K562 (cell line): ENCODE data around the gene TEX52. TPM values are rescaled to one million over a fixed set of nuclear protein-coding genes. Genes with fewer than 3 reads are reported as not detected.

Experiments used
- ATAC-seq: fragments of 200-7000 bp; cut with Tn5 transposase; 3 replicates; pipeline ENCODE4 v1.9.1; 2020; ENCODE audit warnings: moderate library complexity
- BruUV-seq: library from RNA; stranded (reverse); fragments of 400-500 nt; replicated peaks from 2 replicates; lab custom pipeline; 2021; lab: Mats Ljungman, UMichigan
- CTCF ChIA-PET: fragments of 300-600 bp; formaldehyde crosslinking; extraction: SDS; loops from one replicate; lab custom pipeline; 2021; ENCODE audit warnings: low intra/inter-chr PET ratio; lab: Yijun Ruan, JAX
- POLR2A ChIA-PET: fragments of 300-600, 350-650 bp; sonication (Branson Sonifier 250); formaldehyde crosslinking; extraction: SDS; loops from one replicate; lab custom pipeline; 2021; ENCODE audit warnings: antibody characterized with exemption, inconsistent platforms; lab: Yijun Ruan, JAX
- DNase-seq, 4 experiments: peaks; one replicate each; pipeline versions ENCODE4 v3.0.0 to v3.0.0-alpha.2; 2011 to 2018; ENCODE audit warnings: low spot score in 3 of 4, mixed read lengths in 3 of 4; ENCODE audit errors: extremely low read depth in 1 of 4
- FAIRE-seq: peaks from 2 replicates; lab custom pipeline; 2011; peaks lifted over from hg19 to GRCh38; lab: Jason Lieb, UNC
- H2AFZ ChIP-seq: 2 replicates; pipeline ENCODE4 v1.6.0; 2011; ENCODE audit warnings: low read depth, low read length, control low read depth, inconsistent platforms
- H3K27ac ChIP-seq: fragments of 200-600 bp; 3 replicates; pipeline ENCODE4 v1.8.0; 2011; ENCODE audit warnings: low read depth, mild to moderate bottlenecking, control low read depth, inconsistent platforms, low read length, moderate library complexity, mixed read lengths; ENCODE audit errors: extremely low read depth
- H3K27me3 ChIP-seq, 2 experiments: fragments of 300-600 bp in 1 of 2; 2 replicates in 1 of 2; 3 replicates in 1 of 2; pipeline versions ENCODE4 v1.6.0 to v1.8.0; 2011; ENCODE audit warnings: inconsistent platforms in 2 of 2, low read length in 2 of 2, mild to moderate bottlenecking in 1 of 2, mixed read lengths in 1 of 2, moderate library complexity in 1 of 2; ENCODE audit not compliant: control insufficient read depth in 2 of 2, insufficient read depth in 2 of 2
- H3K36me3 ChIP-seq: fragments of 300-600 bp; 3 replicates; pipeline ENCODE4 v1.8.0; 2011; ENCODE audit warnings: mild to moderate bottlenecking, low read length, inconsistent platforms; ENCODE audit not compliant: control insufficient read depth, insufficient read depth
- H3K4me1 ChIP-seq, 2 experiments: fragments of 200-600 bp in 1 of 2; replicated peaks in 1 of 2; 2 replicates in 1 of 2; 3 replicates in 1 of 2; pipeline versions ENCODE4 v1.5.1 to v1.8.0; 2011; ENCODE audit warnings: inconsistent platforms in 2 of 2, low read length in 2 of 2, mild to moderate bottlenecking in 1 of 2, mixed read lengths in 1 of 2, moderate library complexity in 1 of 2; ENCODE audit not compliant: control insufficient read depth in 2 of 2, insufficient read depth in 2 of 2
- H3K4me2 ChIP-seq: 2 replicates; pipeline ENCODE4 v1.6.1; 2011; ENCODE audit warnings: low read length, control low read depth, inconsistent platforms, mixed read lengths; ENCODE audit not compliant: insufficient read depth
- H3K4me3 ChIP-seq: fragments of 200-600 bp; sonication (generic), shearing (Covaris generic); 2 replicates; pipeline ENCODE4 v1.5.1; 2016; ENCODE audit warnings: control low read depth, inconsistent platforms
- H3K79me2 ChIP-seq: fragments of 200-600 bp; 3 replicates; pipeline ENCODE4 v1.8.0; 2011; ENCODE audit warnings: low read length, inconsistent platforms; ENCODE audit not compliant: control insufficient read depth, insufficient read depth
- H3K9ac ChIP-seq, 2 experiments: 2 replicates each; pipeline versions ENCODE4 v1.6.0 to v1.6.1; 2011; ENCODE audit warnings: low read depth in 2 of 2, low read length in 2 of 2, control low read depth in 1 of 2, inconsistent platforms in 1 of 2, mild to moderate bottlenecking in 1 of 2, mixed read lengths in 1 of 2; ENCODE audit not compliant: insufficient read depth in 1 of 2
- H3K9me1 ChIP-seq: one replicate; pipeline ENCODE4 v1.6.0; 2011; ENCODE audit warnings: inconsistent platforms, mild to moderate bottlenecking, low read length, moderate library complexity; ENCODE audit not compliant: control insufficient read depth, insufficient read depth
- H3K9me3 ChIP-seq: replicated peaks from 2 replicates; pipeline ENCODE4 v1.5.1; 2011; ENCODE audit warnings: low read depth, low read length, inconsistent platforms; ENCODE audit not compliant: control insufficient read depth, insufficient read depth
- H4K20me1 ChIP-seq: replicated peaks from 2 replicates; pipeline ENCODE4 v1.6.1; 2011; ENCODE audit warnings: low read length, inconsistent platforms, mixed read lengths; ENCODE audit not compliant: control insufficient read depth, insufficient read depth
- BHLHE40 ChIP-seq: IDR thresholded peaks from 2 replicates; pipeline ENCODE4 v1.6.1; 2011; ENCODE audit warnings: low read length, improper control_type of control experiment
- CHD1 ChIP-seq: fragments of 200-600 bp; sonication (generic); IDR thresholded peaks from one replicate; pipeline ENCODE4 v1.6.1; 2012; ENCODE audit warnings: mild to moderate bottlenecking, moderate library complexity, low read length, inconsistent platforms
- CREBBP ChIP-seq: IDR thresholded peaks from one replicate; pipeline ENCODE4 v1.6.1; 2012; ENCODE audit warnings: low read depth, mild to moderate bottlenecking, control low read depth, inconsistent platforms, low read length
- HDAC2 ChIP-seq: fragments of 450-650 bp; IDR thresholded peaks from 2 replicates; pipeline ENCODE4 v1.6.1; 2016; ENCODE audit warnings: mild to moderate bottlenecking
- PATZ1 ChIP-seq: fragments of 250-450 bp; sonication (Bioruptor Pico); IDR thresholded peaks from 2 replicates; pipeline ENCODE4 v1.5.0; 2020; ENCODE audit warnings: mild to moderate bottlenecking, borderline replicate concordance
- PHTF2 ChIP-seq: fragments of 250-450 bp; sonication (Bioruptor Pico); IDR thresholded peaks from 2 replicates; pipeline ENCODE4 v1.5.0; 2021; ENCODE audit warnings: mild to moderate bottlenecking
- POLR2AphosphoS5 ChIP-seq: IDR thresholded peaks from 2 replicates; pipeline ENCODE4 v1.6.1; 2011; ENCODE audit warnings: mild to moderate bottlenecking, low read depth, low read length, moderate library complexity; ENCODE audit not compliant: control insufficient read depth, insufficient read depth
- ZFP30 ChIP-seq: fragments of 250-450 bp; sonication (Bioruptor Pico); IDR thresholded peaks from 2 replicates; pipeline ENCODE4 v1.8.0; 2022; ENCODE audit warnings: moderate library complexity, mild to moderate bottlenecking, inconsistent platforms, borderline replicate concordance
- ZNF124 ChIP-seq: sonication (generic); formaldehyde crosslinking; IDR thresholded peaks from 2 replicates; pipeline ENCODE4 v1.8.1; 2022; ENCODE audit warnings: missing genetic modification reagents
- ZNF217 ChIP-seq: sonication (generic); formaldehyde crosslinking; IDR thresholded peaks from 2 replicates; pipeline ENCODE4 v1.8.0; 2022; ENCODE audit warnings: mild to moderate bottlenecking, missing genetic modification reagents
- whole genome bisulfite sequencing: fragments of 100-300 bp; shearing (Covaris generic); methylation state at CpG from one replicate; pipeline ENCODE4 v1.1.6; 2016; ENCODE audit warnings: low coverage, mixed read lengths; ENCODE audit not compliant: insufficient coverage; ENCODE audit errors: missing lambda C conversion rate; 5-methylcytosine and 5-hydroxymethylcytosine counted together
- in situ Hi-C: fragments of 300-500 bp; cut with MboI; formaldehyde crosslinking; loops from 4 replicates; pipeline ENCODE4 v1.15.0; 2018; ENCODE audit warnings: inconsistent platforms, mixed read lengths
- intact Hi-C: fragments of 100-400 bp; cut with micrococcal nuclease; formaldehyde crosslinking; loops from 2 replicates; pipeline ENCODE4 v1.14.2; 2022
- polyA plus RNA-seq, 8 experiments: library from polyadenylated mRNA; depleted of rRNA in 4 of 8; stranded (reverse) in 5 of 8; unstranded in 3 of 8; fragments of >200 nt; fragmentation: Nextera tagmentation in 2 of 8; fragmentation: Illumina TruSeq in 1 of 8; extraction: Ambion mirVana in 2 of 8; extraction: Trizol in 1 of 8; gene quantifications; 2 replicates each; pipeline versions ENCODE4 v1.2.1 to v1.2.3, GENCODE V29; 2011 to 2014; ENCODE audit warnings: inconsistent platforms in 1 of 8, missing spikeins in 1 of 8
- total RNA-seq, 7 experiments: library from RNA; depleted of rRNA in 6 of 7; stranded (reverse); fragments of >200 nt in 6 of 7; fragmentation: Illumina TruSeq in 2 of 7; extraction: Trizol in 2 of 7; gene quantifications; 2 replicates each; pipeline versions ENCODE4 v1.2.1 to v1.2.3, GENCODE V29; 2011 to 2021; ENCODE audit warnings: low replicate concordance in 1 of 7
- TF ChIP-seq, protein P1 (sequence below): fragments of 450-650 bp; IDR thresholded peaks from 2 replicates; pipeline ENCODE4 v1.6.1; 2017; ENCODE audit warnings: antibody characterized with exemption, mild to moderate bottlenecking
- TF ChIP-seq, protein P2 (sequence below): fragments of 450-650 bp; IDR thresholded peaks from 2 replicates; pipeline ENCODE4 v1.7.0; 2016; ENCODE audit warnings: borderline replicate concordance

TEX52 gene
- total and polyA plus RNA-seq, 9 of the 15 experiments (the other 6 are each of a cell fraction or from before 2014, with no cell fraction given), result not detected

GRCh38 chr12:2844786-2845185 lies 12.1 kb downstream of the TEX52 start:
- CTCF ChIA-PET, result interaction anchor here (0.8 kb wide), 1 partner anchor 191 kb away, joined by 3 read pairs; no protein-coding TSS in a partner anchor
- Histone ChIP-seq H4K20me1 (no peaks in the 10 kb centered on the region), H3K4me3 (no peak overlapping the region), H3K4me2 (no peak overlapping the region), H3K9me3 (no peaks in the 10 kb centered on the region), H2AFZ (peak overlapping the region; percentile 68; the same call in 1 of the 2 replicates), H3K9me1 (no peaks in the 10 kb centered on the region), H3K79me2 (no peaks in the 10 kb centered on the region), H3K36me3 (no peaks in the 10 kb centered on the region), H3K27me3 (no peaks in the 10 kb centered on the region), H3K9ac (peak overlapping the region in 1 of 2 experiments; percentile 74; a peak in 1 of 4 replicates), H3K4me1 (peaks cover 8% of the 10 kb centered on the region in 2 experiments; a peak in 4 of 5 replicates), H3K27ac (no peak overlapping the region; the same call in 2 of the 3 replicates)
- intact Hi-C loops, result no loop called here
- no peak for ATAC-seq
- WGBS, result 72% methylated on average over 9 of the region's 9 CpGs
- FAIRE-seq, result no peak
- in situ Hi-C loops, result loop anchor here (5.0 kb wide), 1 partner anchor 193 kb away; no protein-coding TSS in a partner anchor
- no TSS peak for BruUV-seq
- POLR2A ChIA-PET, result interaction anchor here (0.5 kb wide), 1 partner anchor 10 kb away, joined by 3 read pairs; no protein-coding TSS in a partner anchor
- no peak for DNase-seq
- TF ChIP-seq HDAC2, result no peak
- no peak for TF ChIP-seq ZNF217 (CRISPR knock-in tag)
- TF ChIP-seq ZNF124 (CRISPR knock-in tag), result no peak
- TF ChIP-seq POLR2AphosphoS5, result no peak
- TF ChIP-seq PHTF2 (CRISPR knock-in tag), result no peak
- no peak for TF ChIP-seq CREBBP
- TF ChIP-seq, protein P1, sequence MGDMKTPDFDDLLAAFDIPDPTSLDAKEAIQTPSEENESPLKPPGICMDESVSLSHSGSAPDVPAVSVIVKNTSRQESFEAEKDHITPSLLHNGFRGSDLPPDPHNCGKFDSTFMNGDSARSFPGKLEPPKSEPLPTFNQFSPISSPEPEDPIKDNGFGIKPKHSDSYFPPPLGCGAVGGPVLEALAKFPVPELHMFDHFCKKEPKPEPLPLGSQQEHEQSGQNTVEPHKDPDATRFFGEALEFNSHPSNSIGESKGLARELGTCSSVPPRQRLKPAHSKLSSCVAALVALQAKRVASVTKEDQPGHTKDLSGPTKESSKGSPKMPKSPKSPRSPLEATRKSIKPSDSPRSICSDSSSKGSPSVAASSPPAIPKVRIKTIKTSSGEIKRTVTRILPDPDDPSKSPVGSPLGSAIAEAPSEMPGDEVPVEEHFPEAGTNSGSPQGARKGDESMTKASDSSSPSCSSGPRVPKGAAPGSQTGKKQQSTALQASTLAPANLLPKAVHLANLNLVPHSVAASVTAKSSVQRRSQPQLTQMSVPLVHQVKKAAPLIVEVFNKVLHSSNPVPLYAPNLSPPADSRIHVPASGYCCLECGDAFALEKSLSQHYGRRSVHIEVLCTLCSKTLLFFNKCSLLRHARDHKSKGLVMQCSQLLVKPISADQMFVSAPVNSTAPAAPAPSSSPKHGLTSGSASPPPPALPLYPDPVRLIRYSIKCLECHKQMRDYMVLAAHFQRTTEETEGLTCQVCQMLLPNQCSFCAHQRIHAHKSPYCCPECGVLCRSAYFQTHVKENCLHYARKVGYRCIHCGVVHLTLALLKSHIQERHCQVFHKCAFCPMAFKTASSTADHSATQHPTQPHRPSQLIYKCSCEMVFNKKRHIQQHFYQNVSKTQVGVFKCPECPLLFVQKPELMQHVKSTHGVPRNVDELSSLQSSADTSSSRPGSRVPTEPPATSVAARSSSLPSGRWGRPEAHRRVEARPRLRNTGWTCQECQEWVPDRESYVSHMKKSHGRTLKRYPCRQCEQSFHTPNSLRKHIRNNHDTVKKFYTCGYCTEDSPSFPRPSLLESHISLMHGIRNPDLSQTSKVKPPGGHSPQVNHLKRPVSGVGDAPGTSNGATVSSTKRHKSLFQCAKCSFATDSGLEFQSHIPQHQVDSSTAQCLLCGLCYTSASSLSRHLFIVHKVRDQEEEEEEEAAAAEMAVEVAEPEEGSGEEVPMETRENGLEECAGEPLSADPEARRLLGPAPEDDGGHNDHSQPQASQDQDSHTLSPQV, result no peak
- TF ChIP-seq PATZ1 (CRISPR knock-in tag), result no peak
- no peak for TF ChIP-seq BHLHE40
- TF ChIP-seq ZFP30 (CRISPR knock-in tag), result no peak
- TF ChIP-seq, protein P2, sequence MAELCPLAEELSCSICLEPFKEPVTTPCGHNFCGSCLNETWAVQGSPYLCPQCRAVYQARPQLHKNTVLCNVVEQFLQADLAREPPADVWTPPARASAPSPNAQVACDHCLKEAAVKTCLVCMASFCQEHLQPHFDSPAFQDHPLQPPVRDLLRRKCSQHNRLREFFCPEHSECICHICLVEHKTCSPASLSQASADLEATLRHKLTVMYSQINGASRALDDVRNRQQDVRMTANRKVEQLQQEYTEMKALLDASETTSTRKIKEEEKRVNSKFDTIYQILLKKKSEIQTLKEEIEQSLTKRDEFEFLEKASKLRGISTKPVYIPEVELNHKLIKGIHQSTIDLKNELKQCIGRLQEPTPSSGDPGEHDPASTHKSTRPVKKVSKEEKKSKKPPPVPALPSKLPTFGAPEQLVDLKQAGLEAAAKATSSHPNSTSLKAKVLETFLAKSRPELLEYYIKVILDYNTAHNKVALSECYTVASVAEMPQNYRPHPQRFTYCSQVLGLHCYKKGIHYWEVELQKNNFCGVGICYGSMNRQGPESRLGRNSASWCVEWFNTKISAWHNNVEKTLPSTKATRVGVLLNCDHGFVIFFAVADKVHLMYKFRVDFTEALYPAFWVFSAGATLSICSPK, result no peak
- TF ChIP-seq CHD1, result no peak
